Gastrocnemius medialis (tissue), 4 donors: ENCODE results near the gene CHMP1B. TPM values are rescaled to one million over a fixed set of nuclear protein-coding genes. Genes with fewer than 3 reads are reported as not detected.
"Not testable (repeated sequence)": the region's sequence is repeated elsewhere in the genome, so short reads cannot be mapped to it uniquely, and the experiment has no call there.

Experiments used
- ATAC-seq, 2 donors: fragments of 150-250 bp; one replicate each; pipeline ENCODE4 v1.9.1; 2016
- DNase-seq, 2 donors: peaks; one replicate each; pipeline ENCODE4 v3.0.0-alpha.2; 2019
- H3K27ac ChIP-seq, 4 donors: fragments of 200-600 bp; sonication (generic); 1 replicate in 1 of 4; 2 replicates in 3 of 4; pipeline ENCODE4 v1.5.1; 2016 to 2018; ENCODE audit warnings: mild to moderate bottlenecking in 2 of 4, moderate library complexity in 1 of 4
- H3K27me3 ChIP-seq, 3 donors: fragments of 200-600 bp; sonication (generic) in 2 of 3; 1 replicate in 1 of 3; 2 replicates in 2 of 3; pipeline versions ENCODE4 v1.5.1 to v1.6.0; 2016 to 2019; ENCODE audit warnings: mild to moderate bottlenecking in 1 of 3, moderate library complexity in 1 of 3
- H3K36me3 ChIP-seq, 2 donors: fragments of 200-600 bp; sonication (generic) in 1 of 2; one replicate each; pipeline ENCODE4 v1.5.1; 2017 to 2018
- H3K4me1 ChIP-seq, 2 donors: fragments of 200-600 bp; sonication (generic) in 1 of 2; one replicate each; pipeline ENCODE4 v1.5.1; 2016 to 2017; ENCODE audit warnings: mild to moderate bottlenecking in 2 of 2
- H3K4me3 ChIP-seq, 4 donors: fragments of 200-600 bp; sonication (generic) in 3 of 4; 1 replicate in 1 of 4; 2 replicates in 3 of 4; pipeline ENCODE4 v1.5.1; 2016 to 2019; ENCODE audit warnings: mild to moderate bottlenecking in 2 of 4
- H3K9me3 ChIP-seq, 3 donors: fragments of 200-600 bp; sonication (generic) in 2 of 3; 1 replicate in 1 of 3; 2 replicates in 2 of 3; pipeline ENCODE4 v1.5.1; 2016 to 2019
- POLR2A ChIP-seq, 2 donors: fragments of 450-650 bp; IDR thresholded peaks; one replicate each; pipeline ENCODE4 v1.6.1; 2017; ENCODE audit warnings: antibody characterized with exemption in 2 of 2, mild to moderate bottlenecking in 2 of 2, moderate library complexity in 2 of 2
- in situ Hi-C, 4 donors: fragments of 200-750 bp; cut with MboI; loops; one replicate each; pipeline versions ENCODE4 v1.15.0 to v1.8.0; 2017; ENCODE audit warnings: low sequenced_read_pairs in 4 of 4
- intact Hi-C: fragments of 100-400 bp; cut with DNase I; formaldehyde crosslinking; loops from one replicate; pipeline ENCODE4 v1.15.1; 2023; ENCODE audit warnings: low total_unique reads
- total RNA-seq, 4 donors: library from RNA; depleted of rRNA; stranded (reverse); fragments of >200 nt; gene quantifications; one replicate each; pipeline versions ENCODE4 v1.1.0 to v1.2.3, GENCODE V29; 2016
- TF ChIP-seq, protein P1 (sequence below), 5 experiments: fragments of 450-650 bp in 3 of 5; fragments of 200-600 bp in 2 of 5; sonication (generic) in 2 of 5; IDR thresholded peaks in 4 of 5; conservative IDR thresholded peaks in 1 of 5; 1 replicate in 4 of 5; 2 replicates in 1 of 5; pipeline ENCODE4 v1.5.1; 2016 to 2019; ENCODE audit warnings: antibody characterized with exemption in 5 of 5, mild to moderate bottlenecking in 3 of 5, moderate library complexity in 3 of 5

The CHMP1B gene
- total RNA-seq, 4 donors from 2014 or later, result 347 to 634 (median 407) TPM

DNA sequence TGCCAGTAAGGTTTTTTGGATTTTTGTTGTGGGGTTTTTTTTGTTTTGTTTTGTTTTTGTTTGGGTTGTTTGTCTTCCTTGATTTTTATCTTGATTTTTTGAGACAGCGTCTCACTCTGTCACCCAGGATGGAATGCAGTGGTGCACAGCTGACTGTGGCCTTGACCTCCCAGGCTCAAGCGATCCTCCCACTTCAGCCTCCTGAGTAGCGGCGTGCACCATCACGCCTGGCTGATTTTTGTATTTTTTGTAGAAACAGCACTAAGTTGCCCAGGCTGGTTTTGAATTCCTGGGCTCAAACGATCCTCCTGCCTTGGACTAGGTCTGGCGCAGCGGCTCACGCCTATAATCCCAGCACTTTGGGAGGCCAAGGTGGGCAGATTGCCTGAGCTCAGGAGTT, 40.5 kb downstream of the CHMP1B start:
- H3K27ac ChIP-seq, result no peak overlapping the region
- H3K4me3 ChIP-seq, result no peak overlapping the region
- TF ChIP-seq, protein P1, sequence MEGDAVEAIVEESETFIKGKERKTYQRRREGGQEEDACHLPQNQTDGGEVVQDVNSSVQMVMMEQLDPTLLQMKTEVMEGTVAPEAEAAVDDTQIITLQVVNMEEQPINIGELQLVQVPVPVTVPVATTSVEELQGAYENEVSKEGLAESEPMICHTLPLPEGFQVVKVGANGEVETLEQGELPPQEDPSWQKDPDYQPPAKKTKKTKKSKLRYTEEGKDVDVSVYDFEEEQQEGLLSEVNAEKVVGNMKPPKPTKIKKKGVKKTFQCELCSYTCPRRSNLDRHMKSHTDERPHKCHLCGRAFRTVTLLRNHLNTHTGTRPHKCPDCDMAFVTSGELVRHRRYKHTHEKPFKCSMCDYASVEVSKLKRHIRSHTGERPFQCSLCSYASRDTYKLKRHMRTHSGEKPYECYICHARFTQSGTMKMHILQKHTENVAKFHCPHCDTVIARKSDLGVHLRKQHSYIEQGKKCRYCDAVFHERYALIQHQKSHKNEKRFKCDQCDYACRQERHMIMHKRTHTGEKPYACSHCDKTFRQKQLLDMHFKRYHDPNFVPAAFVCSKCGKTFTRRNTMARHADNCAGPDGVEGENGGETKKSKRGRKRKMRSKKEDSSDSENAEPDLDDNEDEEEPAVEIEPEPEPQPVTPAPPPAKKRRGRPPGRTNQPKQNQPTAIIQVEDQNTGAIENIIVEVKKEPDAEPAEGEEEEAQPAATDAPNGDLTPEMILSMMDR (IDR thresholded peaks at IDR 0.05 in 4 of 5, conservative IDR thresholded peaks at IDR 0.05 in 1 of 5), result no peak
- no peak for TF ChIP-seq POLR2A (IDR thresholded peaks at IDR 0.05)
- H3K4me1 ChIP-seq, result no peaks in the 10 kb centered on the region
- in situ Hi-C loops, result no loop called here
- H3K36me3 ChIP-seq, result peaks cover 0 to 78% of the 10 kb centered on the region in 2 donors
- no peaks in the 10 kb centered on the region for H3K9me3 ChIP-seq
- DNase-seq (no peak), ATAC-seq (no peak)
- intact Hi-C loops, result no loop called here
- no peaks in the 10 kb centered on the region for H3K27me3 ChIP-seq

DNA sequence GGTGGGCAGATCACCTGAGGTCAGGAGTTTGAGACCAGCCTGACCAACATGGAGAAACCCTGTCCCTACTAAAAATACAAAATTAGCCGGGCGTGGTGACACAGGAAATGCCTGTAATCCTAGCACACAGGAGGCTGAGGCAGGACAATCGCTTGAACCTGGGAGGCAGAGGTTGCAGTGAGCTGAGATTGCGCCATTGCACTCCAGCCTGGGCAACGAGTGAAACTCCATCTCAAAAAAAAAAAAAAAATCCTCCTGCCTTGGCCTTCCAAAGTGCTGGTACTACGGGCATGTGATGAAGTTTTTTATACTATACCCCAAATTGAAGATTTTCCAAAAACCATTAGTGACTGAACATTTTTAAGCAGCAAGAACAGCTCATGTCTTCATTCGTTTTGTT, 41.2 kb downstream of the CHMP1B start:
- ATAC-seq, in situ Hi-C loops, H3K4me3 ChIP-seq, DNase-seq, H3K4me1 ChIP-seq, H3K27ac ChIP-seq, H3K27me3 ChIP-seq, intact Hi-C loops, H3K9me3 ChIP-seq: not testable (repeated sequence)
- peaks cover 0 to 72% of the 10 kb centered on the region in 2 donors for H3K36me3 ChIP-seq

DNA sequence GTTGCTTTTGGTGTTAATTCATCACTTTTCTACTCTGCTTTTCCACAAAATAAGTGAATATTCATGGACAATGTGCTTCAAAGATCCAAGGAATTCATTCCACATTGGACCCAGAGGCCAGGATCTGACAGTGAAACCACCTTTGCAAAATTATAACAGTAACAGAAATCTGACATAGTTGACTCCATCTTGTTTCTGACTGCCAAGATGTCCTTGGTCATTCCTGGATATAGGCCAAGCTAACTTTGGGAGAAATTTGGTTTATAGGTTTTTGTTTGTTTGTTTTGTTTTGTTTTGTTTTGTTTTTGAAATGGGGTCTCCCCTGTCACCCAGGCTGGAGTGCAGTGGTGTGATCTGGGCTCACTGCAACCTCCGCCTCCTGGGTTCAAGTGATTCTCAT, 46.6 kb downstream of the CHMP1B start:
- in situ Hi-C loops, result no loop called here
- Histone ChIP-seq H3K4me3 (no peak overlapping the region), H3K27ac (no peak overlapping the region), H3K36me3 (peaks cover 0 to 45% of the 10 kb centered on the region in 2 donors), H3K9me3 (no peaks in the 10 kb centered on the region), H3K27me3 (no peaks in the 10 kb centered on the region), H3K4me1 (no peaks in the 10 kb centered on the region)
- ATAC-seq (no peak), DNase-seq (no peak)
- intact Hi-C loops, result no loop called here
- no peak for TF ChIP-seq POLR2A (IDR thresholded peaks at IDR 0.05)
- TF ChIP-seq, protein P1 (IDR thresholded peaks at IDR 0.05 in 4 of 5, conservative IDR thresholded peaks at IDR 0.05 in 1 of 5), result no peak

DNA sequence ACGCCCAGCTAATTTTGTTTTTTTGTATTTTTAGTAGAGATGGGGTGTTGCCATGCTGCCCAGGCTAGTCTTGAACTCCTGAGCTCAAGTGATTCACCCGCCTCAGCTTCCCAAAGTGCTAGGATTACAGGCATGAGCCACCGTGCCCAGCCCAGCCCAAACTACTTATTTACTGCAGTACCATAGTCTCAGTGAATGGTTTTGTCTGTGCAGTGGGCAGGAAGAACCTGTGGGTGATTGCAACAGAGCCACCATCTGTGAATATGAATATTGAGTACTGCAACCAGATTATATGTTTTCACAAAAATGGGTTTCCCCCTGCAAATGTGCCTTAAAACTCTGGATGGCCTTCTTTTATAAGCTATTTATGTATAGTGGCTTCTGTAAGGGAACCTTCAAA, 47.9 kb downstream of the CHMP1B start:
- in situ Hi-C loops (no loop called here), intact Hi-C loops (no loop called here)
- Histone ChIP-seq H3K36me3 (peaks cover 0 to 41% of the 10 kb centered on the region in 2 donors), H3K9me3 (no peaks in the 10 kb centered on the region), H3K4me1 (no peaks in the 10 kb centered on the region), H3K27ac (no peak overlapping the region), H3K4me3 (no peak overlapping the region), H3K27me3 (no peaks in the 10 kb centered on the region)
- ATAC-seq (no peak), DNase-seq (no peak)
- no peak for TF ChIP-seq POLR2A (IDR thresholded peaks at IDR 0.05)
- TF ChIP-seq, protein P1 (IDR thresholded peaks at IDR 0.05 in 4 of 5, conservative IDR thresholded peaks at IDR 0.05 in 1 of 5), result no peak

DNA sequence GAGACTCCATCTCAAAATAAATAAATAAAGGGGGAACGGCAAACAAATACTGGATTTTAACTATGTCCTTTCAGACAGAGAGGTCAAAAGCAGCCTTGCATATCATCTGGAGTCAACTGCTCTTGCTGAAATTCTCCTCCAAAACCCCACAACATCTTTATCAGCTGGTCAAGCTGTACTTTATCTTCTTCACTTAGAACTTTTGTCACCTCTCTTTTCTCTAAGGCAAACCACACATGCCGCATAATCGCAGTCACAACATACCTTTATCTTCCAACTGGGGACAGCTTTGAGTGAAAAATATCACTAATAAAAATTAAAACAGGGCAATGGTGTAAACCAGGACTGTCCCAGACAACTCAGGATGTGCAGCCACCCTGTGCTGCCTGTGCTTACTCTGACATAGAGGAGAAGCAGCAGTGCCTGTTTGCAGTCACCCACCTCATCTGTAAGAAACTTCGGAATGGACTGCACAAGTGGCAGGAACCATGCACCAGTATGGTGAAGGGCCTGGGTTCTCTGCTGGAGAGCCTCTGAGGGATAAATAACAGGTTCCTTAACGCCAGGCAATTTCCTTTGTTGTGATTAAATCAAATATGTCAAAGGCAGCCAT, 50.7 kb downstream of the CHMP1B start:
- intact Hi-C loops, result no loop called here
- DNase-seq, result no peak
- Histone ChIP-seq H3K36me3 (peaks cover 0 to 36% of the 10 kb centered on the region in 2 donors), H3K27ac (no peak overlapping the region), H3K4me3 (no peak overlapping the region), H3K4me1 (peaks cover 0 to 1% of the 10 kb centered on the region in 2 donors), H3K9me3 (no peaks in the 10 kb centered on the region), H3K27me3 (no peaks in the 10 kb centered on the region)
- TF ChIP-seq, protein P1 (IDR thresholded peaks at IDR 0.05 in 4 of 5, conservative IDR thresholded peaks at IDR 0.05 in 1 of 5), result no peak
- TF ChIP-seq POLR2A (IDR thresholded peaks at IDR 0.05), result no peak
- in situ Hi-C loops, result no loop called here
- no peak for ATAC-seq
